A549 (cell line): ENCODE data around the gene TEX11. TPM values are rescaled to one million over a fixed set of nuclear protein-coding genes. Genes with fewer than 3 reads are reported as not detected.
"Not testable (repeated sequence)": the region's sequence is repeated elsewhere in the genome, so short reads cannot be mapped to it uniquely, and the experiment has no call there.

Source experiments
- ATAC-seq, 2 experiments: fragments of 200-7000 bp in 1 of 2; fragments of >200 bp in 1 of 2; cut with Nextera tagmentation in 1 of 2; cut with Tn5 transposase in 1 of 2; 3 replicates each; pipeline versions ENCODE4 v1.8.0 to v1.9.1; 2018 to 2020; ENCODE audit warnings: mild to moderate bottlenecking in 1 of 2, moderate library complexity in 1 of 2
- CTCF ChIA-PET: fragments of 300-600 bp; sonication (Branson Sonifier 250); formaldehyde crosslinking; extraction: SDS; loops from one replicate; lab custom pipeline; 2021; ENCODE audit warnings: antibody characterized with exemption, inconsistent platforms; lab: Yijun Ruan, JAX
- POLR2A ChIA-PET: fragments of 350-600 bp; formaldehyde crosslinking; extraction: SDS; loops from one replicate; lab custom pipeline; 2021; ENCODE audit warnings: antibody characterized with exemption, inconsistent platforms; lab: Yijun Ruan, JAX
- DNase-seq, 2 experiments: peaks; one replicate each; pipeline versions ENCODE4 v3.0.0 to v3.0.0-alpha.2; 2011 to 2016; ENCODE audit warnings: low read depth in 1 of 2, low spot score in 1 of 2
- FAIRE-seq: peaks from 2 replicates; lab custom pipeline; 2011; peaks lifted over from hg19 to GRCh38; lab: Jason Lieb, UNC
- H3K27ac ChIP-seq, 2 experiments: fragments of >200 bp; sonication (Bioruptor Twin); formaldehyde crosslinking; 3 replicates each; pipeline ENCODE4 v1.5.1; 2016 to 2017
- H3K4me1 ChIP-seq: fragments of >200 bp; sonication (Bioruptor Twin); formaldehyde crosslinking; 3 replicates; pipeline ENCODE4 v1.6.1; 2016
- H3K4me2 ChIP-seq: fragments of >200 bp; sonication (Bioruptor Twin); formaldehyde crosslinking; 3 replicates; pipeline ENCODE4 v1.6.1; 2016
- H3K4me3 ChIP-seq: fragments of >200 bp; sonication (Bioruptor Twin); formaldehyde crosslinking; 3 replicates; pipeline ENCODE4 v1.5.1; 2016
- H3K9me3 ChIP-seq: fragments of >200 bp; sonication (Bioruptor Twin); formaldehyde crosslinking; 3 replicates; pipeline ENCODE4 v1.6.1; 2016
- CBX2 ChIP-seq: fragments of 200-600 bp; sonication (generic); IDR thresholded peaks from 2 replicates; pipeline ENCODE4 v1.6.1; 2016; ENCODE audit warnings: low read depth, mild to moderate bottlenecking, borderline replicate concordance
- EHMT2 ChIP-seq: fragments of 200-600 bp; sonication (generic); IDR thresholded peaks from 2 replicates; pipeline ENCODE4 v1.6.1; 2016; ENCODE audit warnings: antibody characterized with exemption, low read depth, mild to moderate bottlenecking, moderate library complexity
- FOSL2 ChIP-seq, 2 experiments: fragments of 450-650 bp in 1 of 2; fragments of >200 bp in 1 of 2; sonication (Bioruptor Twin) in 1 of 2; formaldehyde crosslinking; IDR thresholded peaks; 2 replicates each; pipeline versions ENCODE4 v1.5.0 to v1.6.1; 2016 to 2020; ENCODE audit warnings: mild to moderate bottlenecking in 1 of 2, moderate library complexity in 1 of 2
- GATA3 ChIP-seq: IDR thresholded peaks from 2 replicates; pipeline ENCODE4 v1.6.1; 2012; ENCODE audit warnings: borderline replicate concordance
- JUNB ChIP-seq: fragments of >200 bp; sonication (Bioruptor Twin); formaldehyde crosslinking; IDR thresholded peaks from 2 replicates; pipeline ENCODE4 v1.6.1; 2016
- KDM1A ChIP-seq: fragments of 200-600 bp; sonication (generic); IDR thresholded peaks from 2 replicates; pipeline ENCODE4 v1.6.1; 2016; ENCODE audit warnings: low read depth, mild to moderate bottlenecking
- MAZ ChIP-seq: fragments of 150-350 bp; IDR thresholded peaks from 2 replicates; pipeline ENCODE4 v1.6.1; 2014; ENCODE audit warnings: antibody characterized with exemption, low read depth, low read length, borderline replicate concordance
- MYC ChIP-seq: IDR thresholded peaks from 2 replicates; pipeline ENCODE4 v1.6.1; 2012; ENCODE audit warnings: mild to moderate bottlenecking, inconsistent platforms, low read length, improper control_type of control experiment, borderline replicate concordance
- POLR2AphosphoS2 ChIP-seq: conservative IDR thresholded peaks from 2 replicates; pipeline ENCODE4 v1.6.1; 2012; ENCODE audit warnings: low read length, improper control_type of control experiment, inconsistent platforms
- SMC3 ChIP-seq: fragments of >200 bp; sonication (Bioruptor Twin); formaldehyde crosslinking; IDR thresholded peaks from 3 replicates; pipeline ENCODE4 v1.6.1; 2018; ENCODE audit warnings: inconsistent platforms
- ZC3H11A ChIP-seq: fragments of 450-650 bp; IDR thresholded peaks from 2 replicates; pipeline ENCODE4 v1.6.1; 2014; ENCODE audit warnings: antibody characterized with exemption, mild to moderate bottlenecking
- ZSCAN20 ChIP-seq: fragments of 250-450 bp; sonication (Bioruptor Pico); IDR thresholded peaks from 2 replicates; pipeline ENCODE4 v1.8.0; 2022; ENCODE audit warnings: mild to moderate bottlenecking, moderate library complexity
- WGBS: methylation state at CpG from one replicate; pipeline ENCODE4 v1.1.6; 2017; ENCODE audit errors: missing lambda C conversion rate; 5-methylcytosine and 5-hydroxymethylcytosine counted together
- polyA plus RNA-seq, 4 experiments: library from polyadenylated mRNA; depleted of rRNA in 3 of 4; stranded (reverse); fragments of >200 nt; fragmentation: RNase III in 1 of 4; extraction: RNeasy Plus Mini Kit Qiagen cat#74134 plus additional on column Dnase treatment in 1 of 4; gene quantifications; 2 replicates in 3 of 4; 3 replicates in 1 of 4; pipeline ENCODE4 v1.2.3, GENCODE V29; 2011 to 2017
- TF ChIP-seq, protein P1 (sequence below): fragments of 200-600 bp; sonication (generic); IDR thresholded peaks from 2 replicates; pipeline ENCODE4 v1.6.1; 2016; ENCODE audit warnings: antibody characterized with exemption, mild to moderate bottlenecking, moderate library complexity
- TF ChIP-seq, protein P2 (sequence below): fragments of 250-450 bp; sonication (Bioruptor Pico); IDR thresholded peaks from 2 replicates; pipeline ENCODE4 v1.5.0; 2021; ENCODE audit warnings: mild to moderate bottlenecking, moderate library complexity, borderline replicate concordance
- TF ChIP-seq, protein P3 (sequence below): fragments of 450-650 bp; IDR thresholded peaks from 2 replicates; pipeline ENCODE4 v1.6.1; 2014; ENCODE audit warnings: antibody characterized with exemption
- TF ChIP-seq, protein P4 (sequence below): fragments of 150-350 bp; IDR thresholded peaks from 2 replicates; pipeline ENCODE4 v1.6.1; 2014; ENCODE audit warnings: low read depth, mild to moderate bottlenecking, low read length
- TF ChIP-seq, protein P5 (sequence below): fragments of 250-450 bp; sonication (Bioruptor Pico); IDR thresholded peaks from 2 replicates; pipeline ENCODE4 v1.5.0; 2020; ENCODE audit warnings: low read depth, mild to moderate bottlenecking, moderate library complexity

TEX11 gene
- polyA plus RNA-seq, 2 of the 4 experiments (the other 2 are of a cell fraction), result not detected

DNA sequence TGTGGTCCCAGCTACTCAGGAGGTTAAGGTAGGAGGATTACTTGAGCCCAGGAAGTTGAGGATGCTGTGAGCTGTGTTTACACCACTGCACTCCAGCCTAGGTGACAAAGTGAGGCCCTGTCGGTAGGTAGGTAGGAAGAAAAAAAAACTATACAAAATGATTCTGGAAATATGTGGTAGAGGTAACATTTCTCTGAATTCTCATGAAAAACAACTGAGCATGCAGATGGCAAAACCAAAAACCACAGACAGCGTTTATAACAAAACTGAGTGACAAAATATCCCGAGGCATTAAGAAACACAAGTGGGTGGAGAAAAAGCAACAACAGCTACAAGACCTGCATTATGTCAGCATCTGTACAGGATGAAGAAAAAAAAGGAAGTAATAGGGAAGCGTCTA is 252.2 kb downstream of the TEX11 start:
- no peak overlapping the region for H3K4me2 ChIP-seq
- H3K4me3 ChIP-seq, result no peak overlapping the region
- ChIA-PET POLR2A (no interaction called here), CTCF (interaction anchor here (1.5 kb wide), 1 partner anchor 9 kb away, joined by 5 read pairs; no protein-coding TSS in a partner anchor)
- DNase-seq, result no peak
- no peak for ATAC-seq
- WGBS, result 27% methylated on average over 4 of the region's 4 CpGs
- TF ChIP-seq EHMT2 (no peak), GATA3 (no peak), FOSL2 (IDR thresholded peaks at IDR 0.05) (no peak), FOSL2 (CRISPR knock-in tag; IDR thresholded peaks at IDR 0.05) (no peak), CBX2 (no peak), ZC3H11A (no peak), POLR2AphosphoS2 (no peak), MYC (no peak), MAZ (no peak), KDM1A (no peak), SMC3 (no peak), JUNB (no peak), ZSCAN20 (CRISPR knock-in tag) (no peak)
- TF ChIP-seq, protein P1, sequence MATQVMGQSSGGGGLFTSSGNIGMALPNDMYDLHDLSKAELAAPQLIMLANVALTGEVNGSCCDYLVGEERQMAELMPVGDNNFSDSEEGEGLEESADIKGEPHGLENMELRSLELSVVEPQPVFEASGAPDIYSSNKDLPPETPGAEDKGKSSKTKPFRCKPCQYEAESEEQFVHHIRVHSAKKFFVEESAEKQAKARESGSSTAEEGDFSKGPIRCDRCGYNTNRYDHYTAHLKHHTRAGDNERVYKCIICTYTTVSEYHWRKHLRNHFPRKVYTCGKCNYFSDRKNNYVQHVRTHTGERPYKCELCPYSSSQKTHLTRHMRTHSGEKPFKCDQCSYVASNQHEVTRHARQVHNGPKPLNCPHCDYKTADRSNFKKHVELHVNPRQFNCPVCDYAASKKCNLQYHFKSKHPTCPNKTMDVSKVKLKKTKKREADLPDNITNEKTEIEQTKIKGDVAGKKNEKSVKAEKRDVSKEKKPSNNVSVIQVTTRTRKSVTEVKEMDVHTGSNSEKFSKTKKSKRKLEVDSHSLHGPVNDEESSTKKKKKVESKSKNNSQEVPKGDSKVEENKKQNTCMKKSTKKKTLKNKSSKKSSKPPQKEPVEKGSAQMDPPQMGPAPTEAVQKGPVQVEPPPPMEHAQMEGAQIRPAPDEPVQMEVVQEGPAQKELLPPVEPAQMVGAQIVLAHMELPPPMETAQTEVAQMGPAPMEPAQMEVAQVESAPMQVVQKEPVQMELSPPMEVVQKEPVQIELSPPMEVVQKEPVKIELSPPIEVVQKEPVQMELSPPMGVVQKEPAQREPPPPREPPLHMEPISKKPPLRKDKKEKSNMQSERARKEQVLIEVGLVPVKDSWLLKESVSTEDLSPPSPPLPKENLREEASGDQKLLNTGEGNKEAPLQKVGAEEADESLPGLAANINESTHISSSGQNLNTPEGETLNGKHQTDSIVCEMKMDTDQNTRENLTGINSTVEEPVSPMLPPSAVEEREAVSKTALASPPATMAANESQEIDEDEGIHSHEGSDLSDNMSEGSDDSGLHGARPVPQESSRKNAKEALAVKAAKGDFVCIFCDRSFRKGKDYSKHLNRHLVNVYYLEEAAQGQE, result no peak
- TF ChIP-seq, protein P2, sequence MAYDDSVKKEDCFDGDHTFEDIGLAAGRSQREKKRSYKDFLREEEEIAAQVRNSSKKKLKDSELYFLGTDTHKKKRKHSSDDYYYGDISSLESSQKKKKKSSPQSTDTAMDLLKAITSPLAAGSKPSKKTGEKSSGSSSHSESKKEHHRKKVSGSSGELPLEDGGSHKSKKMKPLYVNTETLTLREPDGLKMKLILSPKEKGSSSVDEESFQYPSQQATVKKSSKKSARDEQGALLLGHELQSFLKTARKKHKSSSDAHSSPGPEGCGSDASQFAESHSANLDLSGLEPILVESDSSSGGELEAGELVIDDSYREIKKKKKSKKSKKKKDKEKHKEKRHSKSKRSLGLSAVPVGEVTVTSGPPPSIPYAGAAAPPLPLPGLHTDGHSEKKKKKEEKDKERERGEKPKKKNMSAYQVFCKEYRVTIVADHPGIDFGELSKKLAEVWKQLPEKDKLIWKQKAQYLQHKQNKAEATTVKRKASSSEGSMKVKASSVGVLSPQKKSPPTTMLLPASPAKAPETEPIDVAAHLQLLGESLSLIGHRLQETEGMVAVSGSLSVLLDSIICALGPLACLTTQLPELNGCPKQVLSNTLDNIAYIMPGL (CRISPR knock-in tag), result no peak
- TF ChIP-seq, protein P3, sequence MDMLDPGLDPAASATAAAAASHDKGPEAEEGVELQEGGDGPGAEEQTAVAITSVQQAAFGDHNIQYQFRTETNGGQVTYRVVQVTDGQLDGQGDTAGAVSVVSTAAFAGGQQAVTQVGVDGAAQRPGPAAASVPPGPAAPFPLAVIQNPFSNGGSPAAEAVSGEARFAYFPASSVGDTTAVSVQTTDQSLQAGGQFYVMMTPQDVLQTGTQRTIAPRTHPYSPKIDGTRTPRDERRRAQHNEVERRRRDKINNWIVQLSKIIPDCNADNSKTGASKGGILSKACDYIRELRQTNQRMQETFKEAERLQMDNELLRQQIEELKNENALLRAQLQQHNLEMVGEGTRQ, result no peak
- TF ChIP-seq, protein P4, sequence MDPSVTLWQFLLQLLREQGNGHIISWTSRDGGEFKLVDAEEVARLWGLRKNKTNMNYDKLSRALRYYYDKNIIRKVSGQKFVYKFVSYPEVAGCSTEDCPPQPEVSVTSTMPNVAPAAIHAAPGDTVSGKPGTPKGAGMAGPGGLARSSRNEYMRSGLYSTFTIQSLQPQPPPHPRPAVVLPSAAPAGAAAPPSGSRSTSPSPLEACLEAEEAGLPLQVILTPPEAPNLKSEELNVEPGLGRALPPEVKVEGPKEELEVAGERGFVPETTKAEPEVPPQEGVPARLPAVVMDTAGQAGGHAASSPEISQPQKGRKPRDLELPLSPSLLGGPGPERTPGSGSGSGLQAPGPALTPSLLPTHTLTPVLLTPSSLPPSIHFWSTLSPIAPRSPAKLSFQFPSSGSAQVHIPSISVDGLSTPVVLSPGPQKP, result no peak
- TF ChIP-seq, protein P5, sequence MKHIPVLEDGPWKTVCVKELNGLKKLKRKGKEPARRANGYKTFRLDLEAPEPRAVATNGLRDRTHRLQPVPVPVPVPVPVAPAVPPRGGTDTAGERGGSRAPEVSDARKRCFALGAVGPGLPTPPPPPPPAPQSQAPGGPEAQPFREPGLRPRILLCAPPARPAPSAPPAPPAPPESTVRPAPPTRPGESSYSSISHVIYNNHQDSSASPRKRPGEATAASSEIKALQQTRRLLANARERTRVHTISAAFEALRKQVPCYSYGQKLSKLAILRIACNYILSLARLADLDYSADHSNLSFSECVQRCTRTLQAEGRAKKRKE (CRISPR knock-in tag), result no peak
- no peaks in the 10 kb centered on the region for H3K9me3 ChIP-seq
- H3K27ac ChIP-seq, result no peak overlapping the region
- no peaks in the 10 kb centered on the region for H3K4me1 ChIP-seq
- peak; percentile 54 for FAIRE-seq

DNA sequence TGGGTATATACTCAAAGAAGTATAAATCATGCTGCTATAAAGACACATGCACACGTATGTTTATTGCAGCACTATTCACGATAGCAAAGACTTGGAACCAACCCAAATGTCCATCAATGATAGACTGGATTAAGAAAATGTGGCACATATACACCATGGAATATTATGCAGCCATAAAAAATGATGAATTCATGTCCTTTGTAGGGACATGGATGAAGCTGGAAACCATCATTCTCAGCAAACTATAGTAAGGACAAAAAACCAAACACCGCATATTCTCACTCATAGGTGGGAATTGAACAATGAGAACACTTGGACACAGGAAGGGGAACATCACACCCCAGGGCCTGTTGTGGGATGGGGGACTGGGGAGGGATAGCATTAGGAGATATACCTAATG is 260.6 kb downstream of the TEX11 start:
- H3K9me3 ChIP-seq, POLR2A ChIA-PET, H3K4me2 ChIP-seq, H3K27ac ChIP-seq, H3K4me3 ChIP-seq, FAIRE-seq, H3K4me1 ChIP-seq, ATAC-seq, CTCF ChIA-PET, DNase-seq: not testable (repeated sequence)
- WGBS, result 26% methylated on average over 3 of the region's 3 CpGs
